Measurements from ENCODE around the gene MAPKAPK2. TPM values are rescaled to one million over a fixed set of nuclear protein-coding genes. Genes with fewer than 3 reads are reported as not detected.
"Not testable (repeated sequence)": the region's sequence is repeated elsewhere in the genome, so short reads cannot be mapped to it uniquely, and the experiment has no call there.

MAPKAPK2 gene
- total RNA-seq, 1 donor from 2014 or later: 93.8 TPM

DNA sequence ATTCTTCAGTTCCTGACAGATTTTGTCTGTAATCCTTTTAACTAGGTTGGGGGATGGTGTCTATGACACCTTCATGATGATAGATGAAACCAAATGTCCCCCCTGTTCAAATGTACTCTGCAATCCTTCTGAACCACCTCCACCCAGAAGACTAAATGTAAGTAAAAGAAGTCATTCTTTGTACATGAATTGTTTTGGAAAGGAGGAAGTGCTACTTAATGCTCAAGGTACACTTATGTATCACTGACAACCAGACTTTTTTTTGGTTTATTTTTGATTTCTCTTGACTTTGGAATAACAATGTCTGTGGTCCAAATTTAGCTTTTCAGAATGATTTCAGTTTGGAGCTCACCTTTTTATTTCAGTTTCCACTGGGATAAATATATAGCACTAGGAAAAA lies 47.1 kb upstream of the MAPKAPK2 start:
- TF ChIP-seq CTCF (IDR thresholded peaks at IDR 0.05; ENCODE audit: partially characterized antibody, unreplicated experiment): no peak
- Mint-ChIP-seq H3K27ac (ENCODE audit: unreplicated experiment) (no peak overlapping the region), H3K4me1 (ENCODE audit: low read depth, unreplicated experiment) (peaks cover 8% of the 10 kb centered on the region), H3K9me3 (ENCODE audit: unreplicated experiment) (peaks cover 2% of the 10 kb centered on the region), H3K36me3 (ENCODE audit: unreplicated experiment) (no peaks in the 10 kb centered on the region), H3K4me3 (ENCODE audit: unreplicated experiment) (no peak overlapping the region), H3K27me3 (ENCODE audit: unreplicated experiment) (peaks cover 8% of the 10 kb centered on the region)
- DNase-seq: no peak

DNA sequence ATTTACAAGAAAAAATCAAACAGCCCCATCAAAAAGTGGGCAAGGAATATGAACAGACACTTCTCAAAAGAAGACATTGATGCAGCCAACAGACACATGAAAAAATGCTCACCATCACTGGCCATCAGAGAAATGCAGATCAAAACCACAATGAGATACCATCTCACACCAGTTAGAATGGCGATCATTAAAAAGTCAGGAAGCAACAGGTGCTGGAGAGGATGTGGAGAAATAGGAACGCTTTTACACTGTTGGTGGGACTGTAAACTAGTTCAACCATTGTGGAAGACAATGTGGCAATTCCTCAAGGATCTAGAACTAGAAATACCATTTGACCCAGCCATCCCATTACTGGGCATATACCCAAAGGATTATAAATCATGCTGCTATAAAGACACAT lies 42.6 kb upstream of the MAPKAPK2 start:
- H3K27ac Mint-ChIP-seq (ENCODE audit: unreplicated experiment); H3K9me3 Mint-ChIP-seq (ENCODE audit: unreplicated experiment); H3K4me3 Mint-ChIP-seq (ENCODE audit: unreplicated experiment); H3K27me3 Mint-ChIP-seq (ENCODE audit: unreplicated experiment); DNase-seq; H3K4me1 Mint-ChIP-seq (ENCODE audit: low read depth, unreplicated experiment); H3K36me3 Mint-ChIP-seq (ENCODE audit: unreplicated experiment): not testable (repeated sequence)

GRCh38 chr1:206643118-206643698 lies 41.5 kb upstream of the MAPKAPK2 start:
- H3K27me3 Mint-ChIP-seq (ENCODE audit: unreplicated experiment): peaks cover 2% of the 10 kb centered on the region
- no peak overlapping the region for H3K27ac Mint-ChIP-seq (ENCODE audit: unreplicated experiment)
- no peaks in the 10 kb centered on the region for H3K36me3 Mint-ChIP-seq (ENCODE audit: unreplicated experiment)
- H3K4me1 Mint-ChIP-seq (ENCODE audit: low read depth, unreplicated experiment): no peaks in the 10 kb centered on the region
- DNase-seq: no peak
- H3K4me3 Mint-ChIP-seq (ENCODE audit: unreplicated experiment): no peak overlapping the region
- no peaks in the 10 kb centered on the region for H3K9me3 Mint-ChIP-seq (ENCODE audit: unreplicated experiment)
- TF ChIP-seq CTCF (IDR thresholded peaks at IDR 0.05; ENCODE audit: partially characterized antibody, unreplicated experiment): no peak

DNA sequence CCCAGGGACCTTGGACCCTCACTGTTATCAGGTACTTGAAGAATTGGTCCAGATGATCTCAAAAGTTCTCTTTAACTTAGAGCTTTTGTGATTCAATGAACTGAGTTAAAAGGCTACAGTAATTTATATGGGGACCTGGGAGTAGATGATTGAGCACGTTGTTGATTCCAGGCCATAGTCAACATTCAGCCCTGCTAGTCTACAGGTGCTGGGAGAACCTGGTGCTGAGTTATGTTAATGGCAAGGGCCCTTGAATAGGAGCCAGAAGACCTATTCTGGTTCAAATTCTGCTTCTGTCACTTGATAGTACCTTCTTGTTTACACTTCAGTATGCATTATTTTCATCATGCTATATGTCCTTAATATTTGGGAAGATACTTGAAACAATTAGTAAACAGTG lies 38.2 kb upstream of the MAPKAPK2 start:
- Mint-ChIP-seq H3K27me3 (ENCODE audit: unreplicated experiment) (peaks cover 2% of the 10 kb centered on the region), H3K36me3 (ENCODE audit: unreplicated experiment) (no peaks in the 10 kb centered on the region), H3K27ac (ENCODE audit: unreplicated experiment) (no peak overlapping the region), H3K4me1 (ENCODE audit: low read depth, unreplicated experiment) (no peaks in the 10 kb centered on the region), H3K9me3 (ENCODE audit: unreplicated experiment) (no peaks in the 10 kb centered on the region), H3K4me3 (ENCODE audit: unreplicated experiment) (no peak overlapping the region)
- no peak for TF ChIP-seq CTCF (IDR thresholded peaks at IDR 0.05; ENCODE audit: partially characterized antibody, unreplicated experiment)
- DNase-seq: no peak

GRCh38 chr1:206647224-206647623 lies 37.5 kb upstream of the MAPKAPK2 start:
- no peak for DNase-seq
- Mint-ChIP-seq H3K27ac (ENCODE audit: unreplicated experiment) (no peak overlapping the region), H3K9me3 (ENCODE audit: unreplicated experiment) (no peaks in the 10 kb centered on the region), H3K4me1 (ENCODE audit: low read depth, unreplicated experiment) (no peaks in the 10 kb centered on the region), H3K36me3 (ENCODE audit: unreplicated experiment) (no peaks in the 10 kb centered on the region), H3K4me3 (ENCODE audit: unreplicated experiment) (no peak overlapping the region), H3K27me3 (ENCODE audit: unreplicated experiment) (peaks cover 2% of the 10 kb centered on the region)
- TF ChIP-seq CTCF (IDR thresholded peaks at IDR 0.05; ENCODE audit: partially characterized antibody, unreplicated experiment): no peak

Data from glutamatergic neuron (in vitro differentiated cells).